ENCODE results near the gene PLCE1.

- no peak for TF ChIP-seq CTCF (IDR thresholded peaks at IDR 0.05)
- no peak for TF ChIP-seq KDM1A (IDR thresholded peaks at IDR 0.05; ENCODE audit: low read depth)
- TF ChIP-seq CEBPB (IDR thresholded peaks at IDR 0.05): no peak
- TF ChIP-seq ZFP36 (IDR thresholded peaks at IDR 0.05; ENCODE audit: borderline replicate concordance, partially characterized antibody): no peak
- TF ChIP-seq BHLHE40 (IDR thresholded peaks at IDR 0.05; ENCODE audit: low read depth, low read length): no peak
- TF ChIP-seq MAX (IDR thresholded peaks at IDR 0.05): no peak
- TF ChIP-seq ELK1 (IDR thresholded peaks at IDR 0.05; ENCODE audit: low read depth, low read length): no peak
- TF ChIP-seq POLR2A (IDR thresholded peaks at IDR 0.05; ENCODE audit: low read length): no peak
- no peak for TF ChIP-seq KDM5A (IDR thresholded peaks at IDR 0.05)
- TF ChIP-seq PHF8 (IDR thresholded peaks at IDR 0.05; ENCODE audit: borderline replicate concordance, low read depth): no peak
- TF ChIP-seq REST (IDR thresholded peaks at IDR 0.05): no peak
Measured at GRCh38 chr10:94008526-94008925, 14.8 kb downstream of the PLCE1 start.
